A673 (cell line): Measurements from ENCODE around the gene CDK5R2.

Experiments
- EZH2 ChIP-seq: fragments of 200-600 bp; sonication (generic); IDR thresholded peaks from 2 replicates; pipeline ENCODE4 v1.6.1; 2017; ENCODE audit warnings: borderline replicate concordance, low read depth, mild to moderate bottlenecking, mixed read lengths, antibody characterized with exemption, low read length; ENCODE audit not compliant: poor library complexity, severe bottlenecking
- TF ChIP-seq, protein P1 (sequence below): fragments of 300-800, 200-600 bp; sonication (generic); conservative IDR thresholded peaks from 2 replicates; pipeline ENCODE4 v1.5.1; 2017; ENCODE audit warnings: low read depth, mild to moderate bottlenecking, antibody characterized with exemption, low read length, moderate library complexity, mixed read lengths

DNA sequence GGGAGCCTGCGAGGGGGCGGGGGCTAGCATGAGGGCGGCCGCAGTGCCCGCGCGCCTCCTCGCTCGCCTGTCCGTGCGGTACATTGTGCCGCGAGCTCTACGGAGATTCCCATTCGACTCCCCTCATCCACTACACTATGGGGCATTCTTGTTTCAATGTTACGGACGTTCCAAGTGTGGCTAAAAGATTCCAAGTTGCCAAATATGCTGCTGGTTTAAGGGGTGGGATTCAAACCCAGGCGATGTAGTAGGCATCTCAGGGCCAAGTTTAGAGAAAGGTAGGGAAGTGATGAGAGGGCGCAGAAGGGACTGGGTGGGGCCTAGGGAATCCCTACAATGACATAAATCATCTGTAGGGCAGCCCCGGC, 43.8 kb downstream of the CDK5R2 start:
- TF ChIP-seq, protein P1, sequence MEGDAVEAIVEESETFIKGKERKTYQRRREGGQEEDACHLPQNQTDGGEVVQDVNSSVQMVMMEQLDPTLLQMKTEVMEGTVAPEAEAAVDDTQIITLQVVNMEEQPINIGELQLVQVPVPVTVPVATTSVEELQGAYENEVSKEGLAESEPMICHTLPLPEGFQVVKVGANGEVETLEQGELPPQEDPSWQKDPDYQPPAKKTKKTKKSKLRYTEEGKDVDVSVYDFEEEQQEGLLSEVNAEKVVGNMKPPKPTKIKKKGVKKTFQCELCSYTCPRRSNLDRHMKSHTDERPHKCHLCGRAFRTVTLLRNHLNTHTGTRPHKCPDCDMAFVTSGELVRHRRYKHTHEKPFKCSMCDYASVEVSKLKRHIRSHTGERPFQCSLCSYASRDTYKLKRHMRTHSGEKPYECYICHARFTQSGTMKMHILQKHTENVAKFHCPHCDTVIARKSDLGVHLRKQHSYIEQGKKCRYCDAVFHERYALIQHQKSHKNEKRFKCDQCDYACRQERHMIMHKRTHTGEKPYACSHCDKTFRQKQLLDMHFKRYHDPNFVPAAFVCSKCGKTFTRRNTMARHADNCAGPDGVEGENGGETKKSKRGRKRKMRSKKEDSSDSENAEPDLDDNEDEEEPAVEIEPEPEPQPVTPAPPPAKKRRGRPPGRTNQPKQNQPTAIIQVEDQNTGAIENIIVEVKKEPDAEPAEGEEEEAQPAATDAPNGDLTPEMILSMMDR = no peak; the same call in 1 of the 2 replicates
- TF ChIP-seq EZH2 = no peak
